Activated CD4-positive, CD25-positive, alpha-beta regulatory T cell treated with anti-CD3 and anti-CD28 coated beads, Interleukin-2, amount 50 U/mL, for 72 hours (primary cell): ENCODE data around the gene VWCE.

Experiments
- DNase-seq: peaks from one replicate; pipeline ENCODE4 v3.0.0; 2021

The VWCE gene

DNA sequence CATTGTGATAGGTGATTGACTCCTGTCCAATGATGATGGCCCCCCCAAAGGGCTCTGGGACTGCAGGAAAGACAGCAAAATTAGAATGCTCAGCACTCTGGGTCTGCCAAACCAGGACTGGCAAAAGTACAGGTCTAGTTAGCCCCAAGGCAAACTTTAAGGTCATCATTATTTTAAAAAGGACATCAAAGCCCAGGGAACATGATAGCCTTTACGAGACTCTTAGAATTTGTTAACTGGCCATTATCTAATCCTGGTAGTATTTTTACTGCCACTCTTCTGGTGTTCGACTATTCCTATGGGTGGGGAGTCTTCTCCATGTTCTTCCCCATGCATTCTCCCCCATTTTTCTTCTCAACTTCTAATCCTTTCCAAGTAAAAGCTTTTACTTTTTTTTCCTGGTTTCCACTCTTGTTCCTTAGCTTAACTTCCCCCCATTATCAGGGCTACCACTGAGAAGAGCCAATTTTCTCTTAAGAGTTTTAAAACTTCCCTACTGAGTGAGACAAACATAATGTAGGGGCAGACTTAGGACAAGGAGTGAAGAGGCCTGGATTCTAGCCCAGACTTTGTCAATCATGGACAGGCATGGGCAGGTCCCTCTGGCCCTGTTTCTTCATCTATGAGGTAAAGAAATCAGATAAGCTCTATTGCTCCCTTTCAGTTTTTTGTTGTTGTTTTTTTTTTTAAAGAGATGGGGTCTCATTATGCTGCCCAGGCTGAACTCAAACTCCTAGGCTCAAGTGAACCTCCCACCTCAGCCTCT, 30.7 kb upstream of the VWCE start:
- DNase-seq: no peak

DNA sequence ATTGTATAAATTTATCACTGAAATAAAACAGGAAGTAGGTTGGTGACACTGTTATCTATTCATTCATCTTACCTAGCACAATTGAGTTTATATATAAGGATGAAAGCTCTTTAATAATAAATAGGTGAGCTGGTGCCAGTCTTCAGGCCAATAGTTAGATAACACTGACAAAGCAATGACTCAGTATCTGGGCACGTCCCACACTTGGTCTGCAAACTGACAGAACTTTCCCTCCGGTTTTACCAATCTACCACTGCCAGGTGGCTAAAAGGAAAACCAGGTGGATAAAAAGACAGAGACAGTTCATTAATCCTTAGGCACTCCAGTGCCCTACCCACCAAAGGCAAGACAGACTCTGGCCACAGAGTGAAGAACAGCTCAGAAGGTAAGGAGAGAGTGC, 20.1 kb upstream of the VWCE start:
- DNase-seq: no peak

DNA sequence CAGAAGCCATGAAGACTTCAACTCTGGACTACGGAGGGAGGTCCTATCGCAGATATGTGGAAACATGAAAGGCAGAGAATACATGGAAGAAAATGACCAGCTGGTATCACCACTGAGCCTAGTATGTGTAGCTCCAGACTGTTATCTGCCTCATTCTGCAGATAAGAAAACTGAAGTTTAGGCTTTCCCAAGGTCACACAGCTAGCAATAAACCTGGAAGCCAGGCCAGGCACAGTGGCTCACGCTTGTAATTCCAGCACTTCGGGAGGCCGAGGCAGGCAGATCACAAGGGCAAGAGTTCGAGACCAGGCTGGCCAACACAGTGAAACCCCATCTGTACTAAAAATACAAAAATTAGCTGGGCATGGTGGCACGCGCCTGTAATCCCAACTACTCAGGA, 15.6 kb upstream of the VWCE start:
- DNase-seq: no peak

DNA sequence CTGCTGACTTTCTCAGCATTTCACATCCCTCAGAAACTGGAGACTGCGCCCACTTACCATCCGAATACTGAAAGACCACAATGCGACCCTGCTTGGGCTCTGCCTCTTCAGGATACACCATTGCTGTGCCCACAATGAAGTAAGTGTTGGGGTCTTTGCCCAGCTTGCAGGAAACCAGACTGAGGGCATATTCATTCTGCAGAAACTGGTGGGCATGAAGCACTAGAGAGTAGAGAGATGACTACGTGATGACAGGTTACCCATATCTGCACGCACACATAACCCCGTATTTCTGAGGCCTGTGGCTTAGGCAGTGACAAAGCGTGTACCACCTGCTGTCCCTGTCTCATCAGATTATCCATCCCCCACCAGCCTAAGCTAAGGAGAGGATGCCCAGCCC, 14.6 kb upstream of the VWCE start:
- no peak for DNase-seq

DNA sequence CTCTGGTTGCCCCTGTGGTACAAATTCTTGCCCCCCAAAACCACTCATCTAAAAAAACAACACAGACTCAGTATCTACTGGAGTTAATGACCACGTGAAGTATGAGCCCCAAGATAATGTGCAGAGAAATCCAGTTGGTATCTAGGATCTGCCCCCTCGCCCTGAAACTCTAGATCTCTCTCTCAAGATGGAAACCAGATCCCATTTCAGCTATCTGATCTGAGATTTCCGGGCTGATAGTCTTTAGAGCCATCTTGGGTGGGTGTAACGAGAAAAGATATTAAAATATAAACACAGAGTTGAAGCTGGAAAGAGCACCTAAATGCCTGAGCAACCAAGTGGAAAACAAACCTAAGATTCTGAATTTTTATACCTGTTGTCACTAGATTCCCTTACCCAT, 14.0 kb upstream of the VWCE start:
- DNase-seq: no peak

DNA sequence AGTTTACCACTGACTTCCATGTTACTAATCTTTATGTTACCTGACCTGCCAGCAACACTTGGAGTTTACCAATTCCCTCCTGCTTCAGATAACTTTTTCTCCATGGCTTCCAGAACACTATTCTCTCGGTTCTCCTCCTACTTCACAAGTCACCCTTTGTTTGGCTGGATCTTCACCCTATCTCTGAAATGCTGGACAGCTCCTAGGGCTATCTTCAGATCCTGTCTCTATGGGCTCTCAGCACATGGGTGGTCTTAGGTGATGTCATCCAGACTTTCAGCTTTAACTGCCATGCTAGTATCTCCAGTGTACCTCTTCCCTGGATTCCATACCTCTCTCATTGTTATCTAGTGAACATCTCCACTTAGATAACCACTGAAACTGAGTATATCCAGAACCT, 12.2 kb upstream of the VWCE start:
- DNase-seq: no peak

DNA sequence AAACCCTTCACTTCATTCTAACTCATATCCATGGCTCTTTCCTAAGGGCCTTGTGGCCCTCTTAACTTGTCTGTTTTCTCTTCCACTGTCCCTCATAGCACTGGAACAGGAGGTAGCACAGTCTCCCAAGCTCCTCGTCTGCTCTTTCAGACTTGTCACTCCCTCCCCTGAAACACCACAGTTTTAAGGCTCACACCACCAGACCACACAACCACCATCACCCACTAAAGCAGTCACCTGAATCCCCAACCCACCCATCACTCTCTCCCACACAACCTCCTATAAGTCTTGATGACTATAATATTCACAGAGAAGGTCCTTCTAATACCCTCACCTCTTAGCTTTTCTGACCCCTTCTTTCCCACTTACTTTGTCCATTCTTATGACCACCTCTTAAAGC, 11.1 kb upstream of the VWCE start:
- DNase-seq: no peak

DNA sequence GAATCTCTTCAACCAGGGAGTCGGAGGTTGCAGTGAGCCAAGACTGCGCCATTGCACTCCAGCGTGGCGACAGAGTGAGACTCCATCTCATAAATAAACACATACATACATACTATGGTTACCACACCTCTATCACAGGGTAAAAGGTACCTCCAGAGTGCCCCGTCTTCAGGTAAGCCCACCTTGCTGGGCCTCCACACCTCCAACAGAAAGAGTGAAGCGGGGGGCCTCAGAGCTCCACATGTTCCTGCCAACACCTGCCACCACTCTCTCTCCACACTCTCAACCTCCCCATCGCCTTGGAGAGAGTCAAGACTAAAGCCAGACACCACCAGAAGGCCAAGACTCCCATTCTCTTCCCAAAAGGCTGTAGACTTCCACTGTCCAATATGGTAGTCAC, 10.3 kb upstream of the VWCE start:
- no peak for DNase-seq

DNA sequence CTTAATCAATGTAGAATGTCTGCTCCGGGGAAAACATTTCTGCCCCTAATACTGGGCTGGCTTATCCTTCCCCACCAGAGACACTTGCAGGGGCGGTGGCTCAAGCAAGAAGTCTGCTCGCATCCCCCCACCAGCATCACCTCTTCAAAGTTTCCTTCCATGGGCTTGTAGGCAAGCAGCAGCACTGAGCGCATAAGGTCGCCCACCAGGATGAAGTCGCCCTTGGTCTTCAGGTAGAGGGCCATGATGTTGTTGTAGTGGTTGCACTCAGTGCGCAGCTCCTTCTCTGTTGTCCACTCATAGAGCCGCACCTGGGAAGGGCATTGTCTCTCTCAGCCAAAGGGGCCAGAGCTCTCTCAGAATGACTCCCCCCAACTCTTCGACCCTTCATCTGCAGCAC, 8.6 kb upstream of the VWCE start:
- DNase-seq: no peak

DNA sequence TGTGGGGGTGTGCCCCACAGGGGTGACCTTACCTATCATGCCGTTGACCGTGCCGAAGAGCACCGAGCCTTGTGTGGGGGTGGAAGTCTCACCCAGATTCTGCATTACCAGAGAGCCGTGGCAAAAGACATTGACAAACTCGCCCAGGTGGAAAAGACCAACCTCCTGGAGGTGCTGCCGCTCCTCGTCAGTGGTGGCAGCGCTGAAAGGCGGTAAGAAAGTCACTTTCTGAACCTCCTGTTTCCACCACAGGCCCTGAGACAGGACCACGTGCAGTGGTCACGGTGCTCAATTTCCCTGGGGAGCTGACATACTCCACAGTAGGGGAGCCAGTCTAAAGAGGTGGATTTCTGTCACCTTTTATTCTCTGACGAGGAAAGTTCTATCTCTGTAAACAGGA, 7.4 kb upstream of the VWCE start:
- DNase-seq: no peak

DNA sequence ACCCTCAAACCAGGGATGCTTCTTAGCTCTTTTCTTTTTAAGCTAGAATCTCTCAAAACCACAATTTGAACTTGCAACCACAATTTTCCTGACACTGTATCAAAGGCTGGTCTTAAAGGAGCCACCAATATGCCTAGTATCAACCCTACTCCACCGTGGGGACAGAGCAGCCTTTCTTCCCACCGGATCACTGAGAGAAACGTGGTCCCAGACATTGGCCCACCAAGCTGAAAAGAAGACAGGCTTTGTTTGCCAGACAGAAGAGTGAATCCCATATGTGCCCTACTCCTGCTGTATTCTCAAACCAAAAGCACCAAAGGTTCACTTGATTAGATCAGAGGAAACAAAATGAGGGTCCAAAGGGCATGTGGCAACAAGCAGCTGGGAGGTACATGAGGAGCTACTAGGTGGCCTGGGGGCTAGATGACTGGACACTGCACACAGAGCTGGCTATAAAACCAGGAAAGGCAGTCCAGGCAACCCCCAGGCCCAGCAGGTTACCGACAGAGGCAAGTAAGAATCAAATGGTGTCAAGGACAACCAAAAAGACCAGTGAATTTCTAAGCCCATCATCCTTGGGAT, 3.6 kb upstream of the VWCE start:
- DNase-seq: no peak

DNA sequence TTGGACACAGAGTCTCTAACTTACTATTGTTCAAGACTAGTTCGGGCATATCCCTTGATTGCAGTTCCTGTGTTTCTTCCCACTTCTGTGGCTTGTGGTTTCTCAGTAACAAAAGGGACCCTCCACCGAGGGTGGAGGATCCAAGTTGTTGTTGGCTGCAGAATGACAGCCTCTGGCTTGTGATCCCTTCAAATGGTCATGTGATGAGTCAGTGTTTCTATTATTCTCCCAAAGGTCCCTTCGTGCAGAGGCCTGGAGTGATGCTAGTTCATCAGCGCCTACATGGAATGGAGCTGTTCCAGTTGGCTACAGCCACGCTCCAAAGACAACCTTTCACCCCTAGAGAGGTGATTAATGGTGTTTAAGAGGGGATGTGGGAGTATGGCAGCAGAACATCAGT, 2.6 kb upstream of the VWCE start:
- no peak for DNase-seq

DNA sequence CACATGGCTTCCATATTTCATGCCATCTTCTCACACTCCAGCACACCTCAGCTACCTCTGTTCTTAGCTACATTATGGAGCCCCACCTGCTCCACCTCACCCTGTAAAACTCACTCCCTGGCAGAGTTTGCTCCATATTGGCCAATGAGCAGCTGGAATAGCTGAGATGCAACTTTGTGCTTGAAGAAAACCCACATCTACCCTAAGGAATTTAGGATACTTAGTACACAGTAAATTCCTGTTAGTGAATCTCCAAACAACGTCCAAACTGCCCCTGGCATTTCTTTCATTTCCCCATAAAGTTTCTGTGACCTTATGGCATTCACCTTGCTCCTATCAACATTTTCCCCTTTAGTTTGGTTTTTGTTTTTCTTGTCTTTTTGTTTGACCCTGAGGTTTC, 2.2 kb upstream of the VWCE start:
- no peak for DNase-seq

DNA sequence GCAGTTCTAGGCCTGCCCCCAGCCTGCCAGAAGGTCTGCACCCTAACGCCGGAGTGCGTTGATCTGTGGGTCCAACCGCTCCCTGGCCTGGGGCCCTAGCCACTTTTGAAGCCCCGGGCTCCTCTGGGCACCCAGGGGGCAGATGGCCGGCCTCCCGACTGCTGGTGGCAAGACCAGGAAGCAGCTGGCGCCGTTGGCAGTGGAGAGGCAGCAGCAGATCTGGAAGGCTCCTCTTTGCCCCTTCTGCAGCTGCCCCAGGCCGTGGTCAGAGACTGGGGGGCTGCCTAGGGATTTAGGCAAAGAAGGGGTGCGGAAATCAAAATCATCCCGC, 445 bp upstream of the VWCE start:
- no peak for DNase-seq

DNA sequence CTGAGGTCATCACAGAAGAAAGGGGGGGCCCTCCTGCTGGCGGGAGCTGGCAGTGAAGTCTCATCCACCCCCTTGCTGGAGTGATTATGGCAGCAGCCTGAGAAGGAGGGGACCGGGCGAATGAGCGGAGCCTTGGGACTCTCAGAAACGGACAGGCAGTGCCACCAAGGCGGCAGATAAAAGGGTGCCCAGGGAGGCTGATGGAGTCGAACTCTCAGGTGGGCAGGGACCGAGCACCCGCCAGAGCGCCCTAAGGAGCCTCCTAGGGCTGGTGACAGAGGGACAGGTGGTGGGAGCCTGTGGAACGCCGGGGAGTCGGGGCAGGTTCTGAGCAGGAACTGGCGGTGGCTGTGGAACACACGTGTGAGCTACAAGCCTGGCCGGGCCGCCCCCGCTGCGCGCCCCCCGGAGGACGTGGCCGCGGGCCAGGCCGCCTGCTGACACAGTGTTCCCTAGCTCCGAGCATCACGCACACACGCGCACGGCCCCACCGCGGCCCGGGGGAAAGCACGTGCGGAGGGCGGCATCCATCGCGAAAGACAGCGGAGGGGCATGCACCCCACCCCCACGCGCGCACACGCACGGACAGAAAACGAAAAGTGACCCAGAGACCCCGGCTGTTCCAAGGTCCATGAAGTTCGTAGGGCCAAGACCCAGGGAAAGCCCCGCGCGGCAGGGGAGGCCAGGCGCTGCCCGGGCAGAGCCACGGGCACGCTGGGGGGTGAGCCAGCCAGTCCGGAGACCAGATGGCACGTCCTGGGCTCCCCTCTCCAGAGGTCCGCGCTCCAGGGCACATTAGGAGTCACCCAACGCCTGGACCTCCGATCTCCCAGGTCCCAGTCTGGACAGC, 1.0 kb downstream of the VWCE start:
- DNase-seq: peak; percentile 42

DNA sequence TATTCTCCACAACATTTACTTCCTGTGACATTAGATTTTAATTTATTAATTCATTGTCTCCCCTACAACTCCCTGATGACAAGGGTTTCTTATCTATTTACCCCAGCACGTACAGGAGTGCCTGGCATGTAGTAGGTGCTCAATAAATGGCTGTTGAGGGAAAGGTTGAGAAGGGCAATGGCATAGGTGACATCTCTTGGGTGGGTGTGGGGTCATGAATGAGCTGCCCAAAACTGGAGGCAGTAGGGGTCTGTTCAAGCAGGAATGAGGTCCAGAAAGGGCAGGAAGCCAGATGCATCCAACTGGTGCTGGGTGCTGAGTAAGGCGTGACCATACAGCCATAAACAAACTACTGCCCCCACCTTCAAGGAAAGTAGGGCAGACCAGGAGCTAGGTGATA, 2.8 kb downstream of the VWCE start:
- no peak for DNase-seq

DNA sequence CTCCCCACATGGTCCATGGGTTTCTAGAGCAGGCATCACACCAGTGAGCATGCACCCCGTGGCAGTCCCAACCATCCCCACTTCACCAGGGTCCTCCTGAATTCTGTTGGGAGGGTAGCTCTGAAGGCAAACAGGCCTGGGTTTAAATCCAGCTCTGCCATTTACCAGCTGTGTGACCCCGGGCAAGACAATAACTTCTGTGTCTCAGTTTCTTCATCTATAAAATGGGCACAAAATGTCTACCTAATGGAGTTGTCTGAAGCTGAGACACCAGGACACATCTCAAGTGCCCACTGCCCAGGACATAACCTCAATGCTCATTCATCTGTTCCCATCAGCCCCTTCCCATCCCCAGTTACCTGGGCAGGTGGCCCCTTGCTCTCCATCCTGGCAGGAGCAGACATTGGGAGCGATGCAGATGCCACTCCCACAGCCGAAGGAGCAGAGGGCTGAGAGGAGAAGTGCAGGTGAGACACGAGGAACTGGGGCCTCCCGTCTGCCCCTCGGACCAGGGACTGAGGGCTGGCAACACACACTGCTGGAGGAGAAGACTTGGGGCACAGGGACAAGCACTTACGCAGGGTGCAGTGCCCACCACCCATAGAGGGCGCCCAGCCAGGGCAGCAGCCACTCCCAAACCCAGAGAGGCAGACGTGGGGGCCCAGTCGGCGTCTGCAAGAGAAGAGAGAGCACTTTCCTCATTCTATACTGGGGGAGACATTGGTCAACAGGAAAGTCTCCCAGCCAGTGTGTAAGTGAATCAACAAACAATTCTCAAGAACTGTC, 4.0 kb downstream of the VWCE start:
- no peak for DNase-seq

DNA sequence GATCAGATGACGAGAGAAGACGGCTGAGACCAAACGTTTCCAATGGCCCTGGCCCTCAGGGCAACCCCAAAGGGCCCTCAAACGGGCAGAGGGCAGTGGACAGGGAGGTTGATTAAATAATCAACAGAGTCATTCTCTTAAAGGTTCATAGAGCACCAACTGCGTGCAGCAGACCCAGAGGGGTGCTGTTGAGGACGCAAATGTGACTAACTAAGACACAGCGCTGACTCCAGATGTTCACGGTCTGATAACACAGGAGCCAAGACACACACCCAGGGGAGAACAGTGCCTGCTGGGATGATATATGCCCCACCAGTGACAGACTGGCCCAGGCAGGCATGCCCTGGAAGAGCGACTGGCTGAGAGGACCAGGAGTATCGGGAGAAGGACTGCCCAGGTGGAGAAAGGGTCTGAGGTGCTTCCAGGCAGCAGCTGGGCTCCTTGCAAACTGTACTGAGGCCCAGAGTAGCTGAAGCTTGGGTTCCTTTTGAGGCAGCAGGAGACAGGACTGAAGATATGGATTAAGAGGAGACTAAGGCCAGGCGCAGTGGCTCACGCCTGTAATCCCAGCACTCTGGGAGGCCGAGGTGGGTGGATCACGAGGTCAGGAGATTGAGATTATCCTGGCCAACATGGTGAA, 7.7 kb downstream of the VWCE start:
- DNase-seq: no peak

DNA sequence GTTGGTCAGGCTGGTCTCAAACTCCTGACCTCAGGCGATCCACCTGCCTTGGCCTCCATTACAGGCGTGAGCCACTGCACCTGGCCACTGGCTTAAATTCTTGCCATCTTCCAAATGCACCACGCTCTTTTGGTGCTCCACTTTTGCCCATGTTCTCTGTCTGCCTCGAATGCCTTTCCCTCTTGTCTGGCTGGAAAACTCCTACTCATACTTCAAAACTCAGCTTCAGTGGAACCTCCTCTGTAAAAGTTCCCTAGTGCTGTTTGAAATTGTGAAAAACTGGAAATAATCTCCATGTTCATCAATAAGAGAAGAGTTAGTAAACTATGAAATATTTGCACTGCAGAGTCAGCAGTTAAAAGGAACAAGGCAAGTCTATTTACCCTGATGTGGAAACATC, 11.5 kb downstream of the VWCE start:
- no peak for DNase-seq

DNA sequence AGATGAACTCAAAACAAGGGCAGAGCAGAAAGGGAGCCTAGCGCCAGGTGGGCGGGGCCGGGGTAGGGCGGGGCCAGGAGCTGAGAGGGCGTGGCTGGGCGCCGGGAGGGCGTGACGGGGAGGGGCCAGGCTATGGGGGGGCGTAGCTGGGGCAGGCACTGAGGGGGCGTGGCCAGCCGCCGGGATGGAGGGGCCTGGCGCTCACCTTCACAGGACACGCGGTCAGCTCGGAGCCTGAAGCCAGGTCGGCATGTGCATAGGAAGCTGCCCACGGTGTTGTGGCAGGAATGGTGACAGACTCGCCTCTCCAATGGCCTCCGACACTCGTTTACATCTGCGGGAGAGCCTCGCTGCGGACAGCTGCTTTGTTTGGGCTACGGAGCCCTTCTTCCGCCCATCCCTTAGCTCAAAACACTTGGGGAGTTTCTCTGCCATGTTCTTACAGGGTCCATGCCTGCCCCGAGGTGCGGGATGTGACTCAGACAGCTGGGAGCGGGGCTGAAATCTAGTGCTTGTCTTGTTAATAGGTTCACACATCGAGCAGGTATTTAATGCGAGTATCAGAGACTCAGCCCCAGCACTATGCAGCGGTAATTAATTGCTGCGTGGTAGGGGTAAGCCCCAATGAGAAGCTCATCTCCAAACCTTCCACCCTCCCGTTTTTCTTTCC, 13.4 kb downstream of the VWCE start:
- DNase-seq: no peak

DNA sequence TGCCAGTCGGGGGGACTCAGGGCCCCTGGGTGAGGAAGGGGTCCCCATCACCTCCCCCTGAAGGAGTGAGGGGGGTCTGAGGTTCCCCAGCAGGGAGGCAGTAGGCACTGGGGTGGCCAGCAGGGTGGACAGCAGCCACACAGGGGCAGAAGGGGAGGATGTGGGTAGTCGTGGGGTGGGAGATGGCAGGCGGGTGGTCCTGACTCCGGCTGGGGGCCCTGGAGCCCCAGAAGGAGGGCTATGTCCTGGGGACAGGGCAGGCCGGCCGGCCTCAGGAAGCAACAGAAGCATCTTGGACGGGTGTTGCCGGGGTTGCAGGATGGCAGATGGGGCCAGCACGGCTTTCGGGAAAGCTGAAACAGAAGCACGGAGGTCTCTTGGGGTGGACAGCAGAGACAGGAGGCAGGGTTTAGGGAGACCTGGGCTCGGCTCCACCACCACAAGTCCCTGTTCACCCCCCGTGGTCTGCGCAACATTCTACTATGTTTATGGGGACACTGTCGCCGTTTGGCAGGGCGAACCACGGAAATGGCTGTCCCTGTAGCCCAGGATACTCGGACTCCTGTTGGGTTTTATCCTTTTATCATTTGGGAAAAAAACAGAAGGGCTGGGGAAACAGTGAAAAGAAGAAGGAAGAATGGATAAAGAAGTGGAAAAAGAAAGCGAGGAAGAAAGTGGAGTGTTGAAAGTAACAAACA, 14.1 kb downstream of the VWCE start:
- no peak for DNase-seq
